K562 (cell line): ENCODE results near the gene GUK1. TPM values are rescaled to one million over a fixed set of nuclear protein-coding genes. Genes with fewer than 3 reads are reported as not detected.
A peak's percentile ranks its signal among the peaks of the same experiment; 100 is the strongest.

Experiments used
- ATAC-seq: fragments of 200-7000 bp; cut with Tn5 transposase; 3 replicates; pipeline ENCODE4 v1.9.1; 2020; ENCODE audit warnings: moderate library complexity
- BruUV-seq: library from RNA; stranded (reverse); fragments of 400-500 nt; replicated peaks from 2 replicates; lab custom pipeline; 2021; lab: Mats Ljungman, UMichigan
- CTCF ChIA-PET: fragments of 300-600 bp; formaldehyde crosslinking; extraction: SDS; loops from one replicate; lab custom pipeline; 2021; ENCODE audit warnings: low intra/inter-chr PET ratio; lab: Yijun Ruan, JAX
- POLR2A ChIA-PET: fragments of 300-600, 350-650 bp; sonication (Branson Sonifier 250); formaldehyde crosslinking; extraction: SDS; loops from one replicate; lab custom pipeline; 2021; ENCODE audit warnings: antibody characterized with exemption, inconsistent platforms; lab: Yijun Ruan, JAX
- DNase-seq, 4 experiments: peaks; one replicate each; pipeline versions ENCODE4 v3.0.0 to v3.0.0-alpha.2; 2011 to 2018; ENCODE audit warnings: low spot score in 3 of 4, mixed read lengths in 3 of 4; ENCODE audit errors: extremely low read depth in 1 of 4
- FAIRE-seq: peaks from 2 replicates; lab custom pipeline; 2011; peaks lifted over from hg19 to GRCh38; lab: Jason Lieb, UNC
- H2AFZ ChIP-seq: 2 replicates; pipeline ENCODE4 v1.6.0; 2011; ENCODE audit warnings: low read depth, low read length, control low read depth, inconsistent platforms
- H3K27ac ChIP-seq: fragments of 200-600 bp; 3 replicates; pipeline ENCODE4 v1.8.0; 2011; ENCODE audit warnings: low read depth, mild to moderate bottlenecking, control low read depth, inconsistent platforms, low read length, moderate library complexity, mixed read lengths; ENCODE audit errors: extremely low read depth
- H3K27me3 ChIP-seq, 2 experiments: fragments of 300-600 bp in 1 of 2; 2 replicates in 1 of 2; 3 replicates in 1 of 2; pipeline versions ENCODE4 v1.6.0 to v1.8.0; 2011; ENCODE audit warnings: inconsistent platforms in 2 of 2, low read length in 2 of 2, mild to moderate bottlenecking in 1 of 2, mixed read lengths in 1 of 2, moderate library complexity in 1 of 2; ENCODE audit not compliant: control insufficient read depth in 2 of 2, insufficient read depth in 2 of 2
- H3K36me3 ChIP-seq: fragments of 300-600 bp; 3 replicates; pipeline ENCODE4 v1.8.0; 2011; ENCODE audit warnings: mild to moderate bottlenecking, low read length, inconsistent platforms; ENCODE audit not compliant: control insufficient read depth, insufficient read depth
- H3K4me1 ChIP-seq, 2 experiments: fragments of 200-600 bp in 1 of 2; replicated peaks in 1 of 2; 2 replicates in 1 of 2; 3 replicates in 1 of 2; pipeline versions ENCODE4 v1.5.1 to v1.8.0; 2011; ENCODE audit warnings: inconsistent platforms in 2 of 2, low read length in 2 of 2, mild to moderate bottlenecking in 1 of 2, mixed read lengths in 1 of 2, moderate library complexity in 1 of 2; ENCODE audit not compliant: control insufficient read depth in 2 of 2, insufficient read depth in 2 of 2
- H3K4me2 ChIP-seq: 2 replicates; pipeline ENCODE4 v1.6.1; 2011; ENCODE audit warnings: low read length, control low read depth, inconsistent platforms, mixed read lengths; ENCODE audit not compliant: insufficient read depth
- H3K4me3 ChIP-seq: fragments of 200-600 bp; sonication (generic), shearing (Covaris generic); 2 replicates; pipeline ENCODE4 v1.5.1; 2016; ENCODE audit warnings: control low read depth, inconsistent platforms
- H3K79me2 ChIP-seq: fragments of 200-600 bp; 3 replicates; pipeline ENCODE4 v1.8.0; 2011; ENCODE audit warnings: low read length, inconsistent platforms; ENCODE audit not compliant: control insufficient read depth, insufficient read depth
- H3K9ac ChIP-seq, 2 experiments: 2 replicates each; pipeline versions ENCODE4 v1.6.0 to v1.6.1; 2011; ENCODE audit warnings: low read depth in 2 of 2, low read length in 2 of 2, control low read depth in 1 of 2, inconsistent platforms in 1 of 2, mild to moderate bottlenecking in 1 of 2, mixed read lengths in 1 of 2; ENCODE audit not compliant: insufficient read depth in 1 of 2
- H3K9me1 ChIP-seq: one replicate; pipeline ENCODE4 v1.6.0; 2011; ENCODE audit warnings: inconsistent platforms, mild to moderate bottlenecking, low read length, moderate library complexity; ENCODE audit not compliant: control insufficient read depth, insufficient read depth
- H3K9me3 ChIP-seq: replicated peaks from 2 replicates; pipeline ENCODE4 v1.5.1; 2011; ENCODE audit warnings: low read depth, low read length, inconsistent platforms; ENCODE audit not compliant: control insufficient read depth, insufficient read depth
- H4K20me1 ChIP-seq: replicated peaks from 2 replicates; pipeline ENCODE4 v1.6.1; 2011; ENCODE audit warnings: low read length, inconsistent platforms, mixed read lengths; ENCODE audit not compliant: control insufficient read depth, insufficient read depth
- BDP1 ChIP-seq: IDR thresholded peaks from 3 replicates; pipeline ENCODE4 v1.6.1; 2011; ENCODE audit not compliant: insufficient read length, insufficient read depth
- IRF2 ChIP-seq: sonication (generic); formaldehyde crosslinking; IDR thresholded peaks from 2 replicates; pipeline ENCODE4 v1.8.1; 2022; ENCODE audit warnings: mild to moderate bottlenecking, missing genetic modification reagents
- POLR2AphosphoS5 ChIP-seq: IDR thresholded peaks from 2 replicates; pipeline ENCODE4 v1.6.1; 2011; ENCODE audit warnings: mild to moderate bottlenecking, low read depth, low read length, moderate library complexity; ENCODE audit not compliant: control insufficient read depth, insufficient read depth
- RBFOX2 ChIP-seq: fragments of 200-400 bp; formaldehyde crosslinking; IDR thresholded peaks from 2 replicates; pipeline ENCODE4 v1.6.1; 2017; ENCODE audit warnings: low read depth, mild to moderate bottlenecking, low read length, moderate library complexity
- SMARCB1 ChIP-seq: IDR thresholded peaks from 2 replicates; pipeline ENCODE4 v1.6.1; 2011; ENCODE audit warnings: improper control_type of control experiment, low read depth; ENCODE audit not compliant: insufficient read length
- TBP ChIP-seq: optimal IDR thresholded peaks from 2 replicates; pipeline ENCODE3; 2011; ENCODE audit warnings: low read depth, low read length, improper control_type of control experiment
- TEAD1 ChIP-seq, 2 experiments: fragments of 450-650 bp in 1 of 2; sonication (generic) in 1 of 2; formaldehyde crosslinking; IDR thresholded peaks; 2 replicates each; pipeline versions ENCODE4 v1.4.0 to v1.8.0; 2020 to 2022; ENCODE audit warnings: mild to moderate bottlenecking in 2 of 2, missing genetic modification reagents in 1 of 2
- WGBS: fragments of 100-300 bp; shearing (Covaris generic); methylation state at CpG from one replicate; pipeline ENCODE4 v1.1.6; 2016; ENCODE audit warnings: low coverage, mixed read lengths; ENCODE audit not compliant: insufficient coverage; ENCODE audit errors: missing lambda C conversion rate; 5-methylcytosine and 5-hydroxymethylcytosine counted together
- in situ Hi-C: fragments of 300-500 bp; cut with MboI; formaldehyde crosslinking; loops from 4 replicates; pipeline ENCODE4 v1.15.0; 2018; ENCODE audit warnings: inconsistent platforms, mixed read lengths
- intact Hi-C: fragments of 100-400 bp; cut with micrococcal nuclease; formaldehyde crosslinking; loops from 2 replicates; pipeline ENCODE4 v1.14.2; 2022
- polyA plus RNA-seq, 8 experiments: library from polyadenylated mRNA; depleted of rRNA in 4 of 8; stranded (reverse) in 5 of 8; unstranded in 3 of 8; fragments of >200 nt; fragmentation: Nextera tagmentation in 2 of 8; fragmentation: Illumina TruSeq in 1 of 8; extraction: Ambion mirVana in 2 of 8; extraction: Trizol in 1 of 8; gene quantifications; 2 replicates each; pipeline versions ENCODE4 v1.2.1 to v1.2.3, GENCODE V29; 2011 to 2014; ENCODE audit warnings: inconsistent platforms in 1 of 8, missing spikeins in 1 of 8
- total RNA-seq, 7 experiments: library from RNA; depleted of rRNA in 6 of 7; stranded (reverse); fragments of >200 nt in 6 of 7; fragmentation: Illumina TruSeq in 2 of 7; extraction: Trizol in 2 of 7; gene quantifications; 2 replicates each; pipeline versions ENCODE4 v1.2.1 to v1.2.3, GENCODE V29; 2011 to 2021; ENCODE audit warnings: low replicate concordance in 1 of 7
- TF ChIP-seq, protein P1 (sequence below): sonication (generic); formaldehyde crosslinking; IDR thresholded peaks from 2 replicates; pipeline ENCODE4 v1.8.0; 2022; ENCODE audit warnings: mild to moderate bottlenecking, missing genetic modification reagents
- TF ChIP-seq, protein P2 (sequence below): fragments of 450-650 bp; IDR thresholded peaks from 2 replicates; pipeline ENCODE4 v1.6.1; 2016
- TF ChIP-seq, protein P3 (sequence below): sonication (generic); formaldehyde crosslinking; IDR thresholded peaks from 2 replicates; pipeline ENCODE4 v1.9.0; 2022; ENCODE audit warnings: mild to moderate bottlenecking, missing genetic modification reagents
- TF ChIP-seq, protein P4 (sequence below): conservative IDR thresholded peaks from 2 replicates; pipeline ENCODE4 v1.6.1; 2011; ENCODE audit warnings: low read depth, mild to moderate bottlenecking, low read length; ENCODE audit not compliant: control insufficient read depth

The GUK1 gene
- total and polyA plus RNA-seq, 9 of the 15 experiments (the other 6 are each of a cell fraction or from before 2014, with no cell fraction given), result 7.0 to 331 (median 132) TPM

DNA sequence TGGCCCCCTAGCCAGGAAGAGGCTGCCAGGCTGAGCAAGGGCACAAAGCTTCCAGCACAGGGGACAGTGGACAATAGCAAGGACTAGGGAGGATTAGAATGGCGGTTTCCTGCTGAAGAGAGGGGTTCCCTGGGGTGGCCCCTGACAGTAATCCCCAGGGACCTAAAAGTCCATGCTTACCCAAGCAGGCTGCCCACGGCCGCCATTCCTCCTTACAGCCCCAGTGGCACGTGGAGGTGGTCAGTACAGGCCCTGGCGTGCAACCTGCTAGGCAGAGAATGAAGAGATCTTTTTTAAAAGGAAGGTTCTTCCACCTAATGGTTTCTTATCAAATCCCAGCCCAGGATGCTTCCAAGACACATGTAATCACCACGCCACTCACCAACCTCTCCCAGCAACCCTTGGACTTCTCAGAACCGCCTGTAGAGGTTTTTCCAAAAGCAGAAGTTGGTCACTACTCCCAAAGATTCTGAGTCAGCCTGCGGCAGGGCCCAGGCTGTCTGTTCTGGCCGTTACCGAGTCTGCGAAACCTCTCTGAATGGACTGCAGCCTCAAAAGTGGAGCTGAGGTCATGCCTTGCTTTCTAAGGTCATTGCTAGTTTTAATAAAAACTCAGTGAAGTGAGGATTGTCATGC, 31.9 kb upstream of the GUK1 start:
- peak overlapping the region; percentile 97 for H3K4me2 ChIP-seq
- peak overlapping the region; percentile 81 for H3K4me3 ChIP-seq
- no peaks in the 10 kb centered on the region for H3K27me3 ChIP-seq
- TF ChIP-seq, protein P1, sequence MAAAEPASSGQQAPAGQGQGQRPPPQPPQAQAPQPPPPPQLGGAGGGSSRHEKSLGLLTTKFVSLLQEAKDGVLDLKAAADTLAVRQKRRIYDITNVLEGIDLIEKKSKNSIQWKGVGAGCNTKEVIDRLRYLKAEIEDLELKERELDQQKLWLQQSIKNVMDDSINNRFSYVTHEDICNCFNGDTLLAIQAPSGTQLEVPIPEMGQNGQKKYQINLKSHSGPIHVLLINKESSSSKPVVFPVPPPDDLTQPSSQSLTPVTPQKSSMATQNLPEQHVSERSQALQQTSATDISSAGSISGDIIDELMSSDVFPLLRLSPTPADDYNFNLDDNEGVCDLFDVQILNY (CRISPR knock-in tag), result 0 out of 2 replicates have a peak, but pooled peaks have one; percentile 10
- TF ChIP-seq, protein P2, sequence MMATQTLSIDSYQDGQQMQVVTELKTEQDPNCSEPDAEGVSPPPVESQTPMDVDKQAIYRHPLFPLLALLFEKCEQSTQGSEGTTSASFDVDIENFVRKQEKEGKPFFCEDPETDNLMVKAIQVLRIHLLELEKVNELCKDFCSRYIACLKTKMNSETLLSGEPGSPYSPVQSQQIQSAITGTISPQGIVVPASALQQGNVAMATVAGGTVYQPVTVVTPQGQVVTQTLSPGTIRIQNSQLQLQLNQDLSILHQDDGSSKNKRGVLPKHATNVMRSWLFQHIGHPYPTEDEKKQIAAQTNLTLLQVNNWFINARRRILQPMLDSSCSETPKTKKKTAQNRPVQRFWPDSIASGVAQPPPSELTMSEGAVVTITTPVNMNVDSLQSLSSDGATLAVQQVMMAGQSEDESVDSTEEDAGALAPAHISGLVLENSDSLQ, result peak; percentile 65
- TF ChIP-seq BDP1, result no peak
- 0 out of 4 replicates have a peak, but pooled peaks of 1 of the 2 experiments have one; percentile 19 for TF ChIP-seq TEAD1 (CRISPR knock-in tag; IDR thresholded peaks at IDR 0.05)
- TF ChIP-seq TBP, result peak; percentile 38
- TF ChIP-seq, protein P3, sequence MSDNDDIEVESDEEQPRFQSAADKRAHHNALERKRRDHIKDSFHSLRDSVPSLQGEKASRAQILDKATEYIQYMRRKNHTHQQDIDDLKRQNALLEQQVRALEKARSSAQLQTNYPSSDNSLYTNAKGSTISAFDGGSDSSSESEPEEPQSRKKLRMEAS (CRISPR knock-in tag), result peak; percentile 59
- no peak for TF ChIP-seq IRF2 (CRISPR knock-in tag)
- TF ChIP-seq, protein P4, sequence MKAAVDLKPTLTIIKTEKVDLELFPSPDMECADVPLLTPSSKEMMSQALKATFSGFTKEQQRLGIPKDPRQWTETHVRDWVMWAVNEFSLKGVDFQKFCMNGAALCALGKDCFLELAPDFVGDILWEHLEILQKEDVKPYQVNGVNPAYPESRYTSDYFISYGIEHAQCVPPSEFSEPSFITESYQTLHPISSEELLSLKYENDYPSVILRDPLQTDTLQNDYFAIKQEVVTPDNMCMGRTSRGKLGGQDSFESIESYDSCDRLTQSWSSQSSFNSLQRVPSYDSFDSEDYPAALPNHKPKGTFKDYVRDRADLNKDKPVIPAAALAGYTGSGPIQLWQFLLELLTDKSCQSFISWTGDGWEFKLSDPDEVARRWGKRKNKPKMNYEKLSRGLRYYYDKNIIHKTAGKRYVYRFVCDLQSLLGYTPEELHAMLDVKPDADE, result 0 out of 2 replicates have a peak, but pooled peaks have one; percentile 39
- 0 out of 2 replicates have a peak, but pooled peaks have one; percentile 6 for TF ChIP-seq POLR2AphosphoS5
- 0 out of 2 replicates have a peak, but pooled peaks have one; percentile 21 for TF ChIP-seq RBFOX2
- TF ChIP-seq SMARCB1, result no peak
- H3K4me1 ChIP-seq, result peaks cover 23 to 52% of the 10 kb centered on the region in 2 experiments; a peak in 4 of 5 replicates
- no peaks in the 10 kb centered on the region for H4K20me1 ChIP-seq
- peak overlapping the region; percentile 86 to 99 for H3K9ac ChIP-seq
- H3K36me3 ChIP-seq, result peaks cover 29% of the 10 kb centered on the region; the same call in 2 of the 3 replicates
- POLR2A ChIA-PET, result interaction anchor here (0.6 to 2.0 kb wide), 6 partner anchors 9 to 160 kb away, joined by 3 to 8 read pairs (median 6); no protein-coding TSS in a partner anchor
- CTCF ChIA-PET, result no interaction called here
- DNase-seq (peak in 2 of 4 experiments; percentile 17 to 57), ATAC-seq (no peak), FAIRE-seq (peak; percentile 29)
- 20% methylated on average over 11 of the region's 11 CpGs for WGBS
- in situ Hi-C loops, result no loop called here
- peaks cover 36% of the 10 kb centered on the region for H3K79me2 ChIP-seq
- H3K9me3 ChIP-seq, result peaks cover 5% of the 10 kb centered on the region; the same call in 1 of the 2 replicates
- no peaks in the 10 kb centered on the region for H3K9me1 ChIP-seq
- H2AFZ ChIP-seq, result no peak overlapping the region
- intact Hi-C loops, result no loop called here
- no TSS peak for BruUV-seq
- peak overlapping the region; percentile 77 for H3K27ac ChIP-seq
